Activated B cell treated with CpG ODN at 0.5 μM for 24 hours (primary cell): Measurements from ENCODE around the gene KIF2C. TPM values are rescaled to one million over a fixed set of nuclear protein-coding genes. Genes with fewer than 3 reads are reported as not detected.
"Not testable (repeated sequence)": the region's sequence is repeated elsewhere in the genome, so short reads cannot be mapped to it uniquely, and the experiment has no call there.

Source experiments
- ATAC-seq: fragments of 200-7000 bp; cut with Tn5 transposase; one replicate; pipeline ENCODE4 v1.10.0; 2021; ENCODE audit warnings: low read depth, mild to moderate bottlenecking, moderate library complexity
- CTCF ChIA-PET: fragments of 350-600 bp; sonication (Branson Sonifier 250); formaldehyde crosslinking; loops from one replicate; lab custom pipeline; 2021; ENCODE audit warnings: antibody characterized with exemption; lab: Charles Lee
- POLR2A ChIA-PET: fragments of 350-600 bp; sonication (Branson Sonifier 250); formaldehyde crosslinking; loops from one replicate; lab custom pipeline; 2021; ENCODE audit warnings: antibody characterized with exemption; lab: Charles Lee
- DNase-seq: peaks from one replicate; pipeline ENCODE4 v3.0.0; 2022
- H3K27ac Mint-ChIP-seq: one replicate; pipeline ENCODE4 v1.8.0; 2020; ENCODE audit warnings: mixed read lengths
- H3K27me3 Mint-ChIP-seq: one replicate; pipeline ENCODE4 v1.8.0; 2021; ENCODE audit warnings: mixed read lengths
- H3K36me3 Mint-ChIP-seq: one replicate; pipeline ENCODE4 v1.8.0; 2021; ENCODE audit warnings: low read depth, mixed read lengths
- H3K4me1 Mint-ChIP-seq: one replicate; pipeline ENCODE4 v1.8.0; 2021; ENCODE audit warnings: mixed read lengths
- H3K4me3 Mint-ChIP-seq: one replicate; pipeline ENCODE4 v1.8.0; 2020; ENCODE audit warnings: mild to moderate bottlenecking, mixed read lengths
- H3K9me3 Mint-ChIP-seq: one replicate; pipeline ENCODE4 v1.8.0; 2020; ENCODE audit warnings: mixed read lengths
- intact Hi-C: fragments of 100-400 bp; cut with micrococcal nuclease; formaldehyde crosslinking; loops from one replicate; pipeline ENCODE4 v1.15.1; 2024
- total RNA-seq: library from RNA; stranded (reverse); gene quantifications from 2 replicates; pipeline ENCODE4 v1.2.3, GENCODE V29; 2022
- TF ChIP-seq, protein P1 (sequence below): fragments of 200-600 bp; IDR thresholded peaks from one replicate; pipeline ENCODE4 v1.8.0; 2022; ENCODE audit warnings: antibody characterized with exemption, mild to moderate bottlenecking

Gene KIF2C
- total RNA-seq, 1 donor from 2014 or later: 1.00 TPM

DNA sequence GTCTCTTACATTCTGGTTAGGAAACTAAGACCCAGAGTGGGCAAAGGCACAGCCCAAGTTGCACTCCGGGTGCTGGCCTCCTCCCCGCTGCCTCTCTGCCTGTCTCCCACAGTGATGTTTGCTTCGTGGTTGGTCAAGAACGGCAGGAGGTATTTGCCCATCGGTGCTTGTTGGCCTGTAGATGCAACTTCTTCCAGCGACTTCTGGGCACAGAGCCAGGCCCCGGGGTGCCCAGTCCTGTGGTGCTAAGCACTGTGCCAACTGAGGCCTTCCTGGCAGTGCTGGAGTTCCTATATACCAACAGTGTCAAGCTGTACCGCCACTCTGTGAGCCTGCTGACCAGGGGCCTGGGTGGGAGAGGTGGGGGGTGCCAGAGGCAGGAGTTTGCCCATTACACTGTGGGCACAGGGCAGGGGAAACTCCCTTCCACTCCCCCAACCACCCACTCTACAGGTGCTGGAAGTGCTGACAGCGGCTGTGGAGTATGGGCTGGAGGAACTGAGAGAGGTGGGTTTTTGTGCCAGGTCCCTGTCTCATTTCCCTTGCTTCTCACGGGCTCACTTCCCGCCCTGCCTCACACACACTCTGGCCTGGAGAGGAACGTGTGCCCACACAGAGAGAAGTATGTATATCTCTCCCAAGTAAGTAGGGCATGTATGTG lies 70.6 kb downstream of the KIF2C start:
- DNase-seq (peak; percentile 61), ATAC-seq (peak; percentile 49)
- Mint-ChIP-seq H3K36me3 (peaks cover 26% of the 10 kb centered on the region), H3K27me3 (no peaks in the 10 kb centered on the region), H3K4me1 (peaks cover 73% of the 10 kb centered on the region), H3K4me3 (peak overlapping the region; percentile 74), H3K27ac (peak overlapping the region; percentile 97), H3K9me3 (no peaks in the 10 kb centered on the region)
- TF ChIP-seq, protein P1, sequence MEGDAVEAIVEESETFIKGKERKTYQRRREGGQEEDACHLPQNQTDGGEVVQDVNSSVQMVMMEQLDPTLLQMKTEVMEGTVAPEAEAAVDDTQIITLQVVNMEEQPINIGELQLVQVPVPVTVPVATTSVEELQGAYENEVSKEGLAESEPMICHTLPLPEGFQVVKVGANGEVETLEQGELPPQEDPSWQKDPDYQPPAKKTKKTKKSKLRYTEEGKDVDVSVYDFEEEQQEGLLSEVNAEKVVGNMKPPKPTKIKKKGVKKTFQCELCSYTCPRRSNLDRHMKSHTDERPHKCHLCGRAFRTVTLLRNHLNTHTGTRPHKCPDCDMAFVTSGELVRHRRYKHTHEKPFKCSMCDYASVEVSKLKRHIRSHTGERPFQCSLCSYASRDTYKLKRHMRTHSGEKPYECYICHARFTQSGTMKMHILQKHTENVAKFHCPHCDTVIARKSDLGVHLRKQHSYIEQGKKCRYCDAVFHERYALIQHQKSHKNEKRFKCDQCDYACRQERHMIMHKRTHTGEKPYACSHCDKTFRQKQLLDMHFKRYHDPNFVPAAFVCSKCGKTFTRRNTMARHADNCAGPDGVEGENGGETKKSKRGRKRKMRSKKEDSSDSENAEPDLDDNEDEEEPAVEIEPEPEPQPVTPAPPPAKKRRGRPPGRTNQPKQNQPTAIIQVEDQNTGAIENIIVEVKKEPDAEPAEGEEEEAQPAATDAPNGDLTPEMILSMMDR: no peak
- CTCF ChIA-PET: interaction anchor here (0.8 to 2.3 kb wide), 8 partner anchors 9 to 199 kb away, joined by 3 to 25 read pairs (median 4); partner anchors contain the start of genes BEST4, PLK3 and RNU5D-1
- intact Hi-C loops: loop anchor here (1.0 kb wide), 1 partner anchor 9 kb away; no protein-coding TSS in a partner anchor
- POLR2A ChIA-PET: interaction anchor here (0.6 to 9.4 kb wide), 23 partner anchors 8 to 877 kb away, joined by 3 to 364 read pairs (median 6); partner anchors contain the start of genes CCDC163, HECTD3, MMACHC and PLK3

DNA sequence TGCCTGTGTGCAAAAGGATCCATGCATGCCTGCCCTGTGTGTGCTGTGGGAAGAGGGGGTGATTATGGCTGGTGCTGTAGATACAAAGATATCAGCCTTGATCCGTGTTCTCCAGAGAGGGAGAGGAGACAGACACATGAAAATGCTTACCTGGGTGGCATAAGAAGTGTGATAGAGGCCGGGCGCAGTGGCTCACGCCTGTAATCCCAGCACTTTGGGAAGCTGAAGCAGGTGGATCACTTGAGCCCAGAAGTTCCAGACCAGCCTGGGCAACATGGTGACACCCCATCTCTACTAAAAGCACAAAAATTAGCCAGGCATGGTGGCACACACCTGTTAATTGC lies 71.1 kb downstream of the KIF2C start:
- not testable (repeated sequence) for ATAC-seq, H3K27me3 Mint-ChIP-seq, H3K9me3 Mint-ChIP-seq, DNase-seq
- CTCF ChIA-PET: interaction anchor here (2.3 kb wide), 1 partner anchor 8 kb away, joined by 13 read pairs; no protein-coding TSS in a partner anchor
- intact Hi-C loops: loop anchor here (1.0 kb wide), 1 partner anchor 9 kb away; no protein-coding TSS in a partner anchor
- Mint-ChIP-seq H3K4me1 (peaks cover 76% of the 10 kb centered on the region), H3K4me3 (peak overlapping the region; percentile 74), H3K36me3 (peaks cover 23% of the 10 kb centered on the region), H3K27ac (peak overlapping the region; percentile 97)
- POLR2A ChIA-PET: interaction anchor here (0.6 to 9.4 kb wide), 9 partner anchors 9 to 877 kb away, joined by 3 to 364 read pairs (median 6); partner anchors contain the start of genes PLK3 and RPS8

DNA sequence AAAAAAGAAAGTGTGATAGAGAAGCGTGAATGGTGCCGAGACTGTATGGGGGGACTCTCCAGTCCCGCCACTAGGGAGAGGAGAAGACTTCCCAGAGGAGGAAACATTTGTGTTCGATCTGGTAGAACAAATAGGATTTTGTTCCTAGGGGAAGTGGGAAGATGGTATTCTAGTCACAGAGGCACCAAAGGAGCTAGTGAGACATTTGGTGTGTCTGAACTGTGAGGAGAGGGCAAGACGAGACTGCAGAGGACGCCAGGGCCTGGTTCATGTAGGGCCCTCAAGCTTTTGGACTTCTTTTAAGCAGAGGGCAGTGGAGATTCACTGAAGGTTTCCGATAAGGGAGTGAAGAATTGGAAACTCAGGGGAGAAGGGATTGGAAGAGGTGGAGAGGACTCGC lies 71.6 kb downstream of the KIF2C start:
- intact Hi-C loops: no loop called here
- Mint-ChIP-seq H3K4me3 (peak overlapping the region; percentile 74), H3K27ac (peak overlapping the region; percentile 97), H3K27me3 (no peaks in the 10 kb centered on the region), H3K9me3 (no peaks in the 10 kb centered on the region), H3K4me1 (peaks cover 76% of the 10 kb centered on the region), H3K36me3 (peaks cover 23% of the 10 kb centered on the region)
- CTCF ChIA-PET: interaction anchor here (2.3 kb wide), 1 partner anchor 8 kb away, joined by 13 read pairs; no protein-coding TSS in a partner anchor
- POLR2A ChIA-PET: interaction anchor here (0.6 to 9.4 kb wide), 9 partner anchors 9 to 876 kb away, joined by 3 to 364 read pairs (median 6); partner anchors contain the start of genes PLK3 and RPS8
- ATAC-seq: no peak
- TF ChIP-seq, protein P1: no peak
- DNase-seq: no peak

DNA sequence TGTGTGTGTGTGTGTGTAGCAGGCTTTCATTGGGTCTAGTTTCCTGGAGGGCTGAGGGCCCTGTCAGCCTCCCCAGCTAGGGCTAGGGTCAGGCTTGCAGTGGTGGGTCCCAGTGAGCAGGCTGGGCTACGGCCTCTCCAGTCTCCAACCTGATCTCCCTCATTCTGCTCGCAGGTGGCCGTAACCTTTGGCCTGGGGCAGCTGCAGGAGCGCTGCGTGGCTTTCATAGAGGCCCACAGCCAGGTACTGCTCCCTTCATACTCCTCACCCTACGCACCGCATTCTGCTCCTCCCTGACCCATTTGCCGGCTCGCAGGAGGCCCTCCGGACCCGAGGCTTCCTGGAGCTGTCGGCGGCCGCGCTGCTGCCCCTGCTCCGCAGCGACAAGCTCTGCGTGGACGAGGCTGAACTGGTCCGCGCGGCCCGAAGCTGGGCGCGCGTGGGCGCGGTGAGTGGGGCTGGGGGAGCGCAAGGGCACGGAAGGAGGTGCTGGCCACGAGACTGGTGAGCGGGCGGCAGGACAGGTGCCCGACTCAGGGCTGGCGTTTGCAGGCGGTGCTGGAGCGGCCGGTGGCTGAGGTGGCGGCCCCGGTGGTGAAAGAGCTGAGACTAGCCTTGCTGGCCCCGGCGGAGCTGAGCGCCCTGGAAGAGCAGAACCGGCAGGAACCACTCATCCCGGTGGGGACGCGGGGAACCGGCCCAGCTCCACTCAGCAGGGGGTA lies 73.3 kb downstream of the KIF2C start:
- CTCF ChIA-PET: interaction anchor here (1.6 to 2.3 kb wide), 2 partner anchors 13 to 82 kb away, joined by 5 to 13 read pairs; partner anchors contain the start of genes PLK3 and RNU5D-1
- TF ChIP-seq, protein P1: no peak
- Mint-ChIP-seq H3K27ac (peak overlapping the region; percentile 50), H3K36me3 (peaks cover 14% of the 10 kb centered on the region), H3K4me1 (peaks cover 63% of the 10 kb centered on the region), H3K4me3 (peak overlapping the region; percentile 11), H3K27me3 (no peaks in the 10 kb centered on the region), H3K9me3 (no peaks in the 10 kb centered on the region)
- no peak for ATAC-seq
- POLR2A ChIA-PET: interaction anchor here (0.6 to 9.4 kb wide), 20 partner anchors 7 to 1899 kb away, joined by 3 to 364 read pairs (median 8); partner anchors contain the start of genes BEST4, EIF2B3, HECTD3 and MUTYH
- DNase-seq: no peak
- intact Hi-C loops: no loop called here

DNA sequence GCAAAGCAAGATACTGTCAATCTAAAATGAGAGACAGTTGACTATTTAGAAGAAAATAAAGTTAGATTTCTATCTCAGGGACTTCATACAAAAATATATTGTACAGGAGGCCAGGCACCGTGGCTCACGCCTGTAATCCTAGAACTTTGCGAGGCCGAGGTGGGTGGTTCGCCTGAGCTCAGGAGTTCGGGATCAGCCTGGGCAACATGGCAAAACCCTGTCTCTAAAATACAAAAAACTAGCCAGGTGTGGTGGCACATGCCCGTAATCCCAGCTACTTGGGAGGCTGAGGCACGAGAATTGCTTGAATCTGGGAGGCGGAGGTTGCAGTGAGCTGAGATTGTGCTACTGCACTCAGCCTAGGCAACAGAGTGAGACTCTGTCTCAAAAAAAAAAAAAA lies 76.3 kb downstream of the KIF2C start:
- H3K27me3 Mint-ChIP-seq, H3K4me3 Mint-ChIP-seq, H3K27ac Mint-ChIP-seq, H3K9me3 Mint-ChIP-seq, ATAC-seq, CTCF ChIA-PET, DNase-seq, intact Hi-C loops: not testable (repeated sequence)
- Mint-ChIP-seq H3K4me1 (peaks cover 57% of the 10 kb centered on the region), H3K36me3 (peaks cover 11% of the 10 kb centered on the region)
- POLR2A ChIA-PET: interaction anchor here (0.6 to 9.3 kb wide), 5 partner anchors 14 to 103 kb away, joined by 3 to 285 read pairs (median 8); partner anchors contain the start of genes PLK3 and RPS8
